AG20443 (cell line): ENCODE results near the gene RAB10.

ENCODE experiments used
- DNase-seq: peaks from one replicate; pipeline ENCODE4 v3.0.0; 2012; ENCODE audit warnings: low spot score, mixed read lengths

Gene RAB10

DNA sequence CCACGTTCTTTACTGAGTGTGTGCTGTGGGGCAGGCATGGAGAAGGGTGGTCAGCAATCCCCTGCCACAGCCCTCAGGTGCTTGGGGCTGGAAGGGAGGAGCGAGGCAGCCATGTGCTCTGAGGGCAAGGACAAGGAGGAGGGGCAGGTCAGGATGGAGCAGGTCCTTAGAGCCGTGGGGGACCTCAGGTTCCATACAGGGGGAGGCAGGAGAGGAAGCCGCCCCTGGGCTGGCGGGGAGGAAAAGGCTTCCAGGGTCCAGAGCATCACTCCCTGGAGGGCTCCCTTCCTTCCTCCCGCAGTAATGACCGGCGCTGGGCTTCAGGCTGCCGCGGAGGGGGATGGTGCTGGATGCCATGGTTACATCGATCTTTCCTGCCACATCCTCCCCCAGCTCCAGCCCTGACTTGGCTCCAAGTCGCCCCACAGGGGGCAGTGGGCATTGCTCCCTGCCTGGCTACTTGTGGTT lies 145.6 kb downstream of the RAB10 start:
- DNase-seq = no peak

DNA sequence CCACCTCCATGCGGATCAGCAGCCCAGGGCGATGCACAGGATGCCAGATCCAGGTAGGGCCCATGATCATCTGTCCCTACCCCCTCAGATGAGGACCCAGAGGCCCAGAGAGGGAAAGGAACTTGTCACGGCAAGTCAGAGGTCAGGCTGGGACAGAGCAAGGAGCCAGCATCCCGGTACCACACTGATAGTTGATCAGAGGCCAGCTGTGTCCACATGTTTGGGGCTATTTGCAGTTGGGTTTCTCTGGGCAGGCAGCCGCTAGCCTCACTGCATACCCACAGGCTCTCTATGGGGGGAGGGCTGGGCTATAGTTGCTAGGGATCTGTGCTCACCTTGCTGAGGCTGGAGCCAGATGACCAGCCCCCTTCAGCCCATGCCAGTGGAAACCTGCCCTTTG lies 148.6 kb downstream of the RAB10 start:
- DNase-seq = no peak

GRCh38 chr2:26182887-26183630 lies 149.2 kb downstream of the RAB10 start:
- no peak for DNase-seq

- no peak for DNase-seq
Measured at GRCh38 chr2:26184121-26184520, 150.2 kb downstream of the RAB10 start.

DNA sequence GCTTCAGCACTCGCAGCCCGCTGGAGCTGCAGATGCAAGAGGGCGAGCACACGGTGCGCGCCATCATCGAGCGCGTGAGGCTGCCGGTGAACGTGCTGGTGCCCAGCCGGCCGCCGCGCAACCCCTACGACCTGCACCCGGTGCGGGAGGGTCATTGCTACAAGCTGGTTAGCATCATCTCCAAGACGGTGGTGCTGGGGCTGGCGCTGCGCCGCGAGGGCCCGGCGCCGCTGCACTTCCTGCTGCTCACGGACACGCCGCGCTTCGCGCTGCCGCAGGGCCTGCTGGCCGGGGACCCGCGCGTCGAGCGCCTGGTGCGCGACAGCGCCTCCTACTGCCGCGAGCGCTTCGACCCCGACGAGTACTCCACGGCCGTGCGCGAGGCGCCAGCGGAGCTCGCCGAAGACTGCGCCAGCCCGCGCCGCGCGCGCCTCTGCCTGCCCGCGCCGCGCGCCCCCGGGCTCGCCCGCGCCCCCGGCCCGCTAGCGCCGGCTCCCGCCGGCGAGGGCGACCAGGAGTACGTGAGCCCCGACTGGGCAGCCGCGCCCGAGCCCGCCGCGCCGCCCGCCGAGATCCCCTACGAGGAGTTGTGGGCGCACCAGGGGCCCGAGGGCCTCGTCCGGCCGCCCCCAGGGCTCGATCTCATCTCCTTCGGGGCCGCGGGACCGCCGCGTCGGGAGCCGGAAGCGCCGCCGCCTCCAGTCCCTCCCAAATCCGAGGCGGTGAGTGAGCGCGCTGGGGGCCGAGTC lies 150.8 kb downstream of the RAB10 start:
- DNase-seq = peak; percentile 98

- no peak for DNase-seq
Measured at GRCh38 chr2:26185304-26185928, 151.5 kb downstream of the RAB10 start.

GRCh38 chr2:26185954-26186770 lies 152.3 kb downstream of the RAB10 start:
- DNase-seq = no peak
